GM19328 (cell line): ENCODE data around the gene KCNH6.

Source experiments
- ATAC-seq: cut with Tn5 transposase; IDR thresholded peaks from one replicate; pipeline ENCODE4 v1.9.1; 2021; ENCODE audit warnings: mild to moderate bottlenecking, moderate library complexity; ENCODE audit not compliant: unreplicated experiment

KCNH6 gene

GRCh38 chr17:63486317-63487013 lies 36.7 kb upstream of the KCNH6 start:
- ATAC-seq, result no peak

DNA sequence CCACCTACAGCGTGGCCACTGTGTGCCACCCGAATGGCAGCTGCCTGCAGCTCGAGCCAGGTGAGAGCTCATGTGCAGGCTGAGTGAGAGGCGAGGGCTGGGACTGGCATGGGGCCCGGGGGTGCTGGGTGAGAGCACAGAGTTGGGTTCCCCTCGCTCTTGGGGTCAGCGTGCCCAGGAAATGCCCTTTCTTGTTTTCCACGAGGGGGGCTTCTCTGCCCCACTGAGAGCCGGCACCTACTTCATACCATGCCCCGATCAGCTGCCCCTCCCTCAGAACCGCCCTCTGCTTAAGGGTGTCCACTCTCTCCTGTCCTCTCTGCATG lies 36.2 kb upstream of the KCNH6 start:
- ATAC-seq, result no peak

- no peak for ATAC-seq
Measured at GRCh38 chr17:63488851-63489250, 34.3 kb upstream of the KCNH6 start.

DNA sequence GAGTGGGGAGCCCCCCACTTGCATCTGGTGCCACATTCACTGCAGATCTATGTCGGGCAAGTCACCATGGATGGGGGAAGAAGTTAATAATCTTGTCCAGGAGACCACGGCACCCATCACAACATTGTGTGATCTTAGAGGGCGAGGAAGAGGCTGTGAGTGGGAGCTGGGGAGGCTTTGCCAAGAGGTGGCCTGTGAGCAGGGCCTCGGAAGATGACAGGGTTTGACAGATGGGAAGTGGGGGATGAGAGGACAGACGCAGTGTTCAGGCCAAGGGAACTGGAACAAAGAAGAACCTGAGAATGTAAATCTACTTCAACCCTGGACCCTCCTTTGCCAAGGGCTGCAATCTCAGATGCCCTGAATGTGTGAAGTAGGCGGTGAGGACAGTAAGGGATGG lies 33.9 kb upstream of the KCNH6 start:
- ATAC-seq, result no peak

- no peak for ATAC-seq
Measured at GRCh38 chr17:63490329-63490728, 32.8 kb upstream of the KCNH6 start.

- no peak for ATAC-seq
Measured at GRCh38 chr17:63490858-63491400, 32.2 kb upstream of the KCNH6 start.

GRCh38 chr17:63491413-63491812 lies 31.7 kb upstream of the KCNH6 start:
- ATAC-seq, result no peak

DNA sequence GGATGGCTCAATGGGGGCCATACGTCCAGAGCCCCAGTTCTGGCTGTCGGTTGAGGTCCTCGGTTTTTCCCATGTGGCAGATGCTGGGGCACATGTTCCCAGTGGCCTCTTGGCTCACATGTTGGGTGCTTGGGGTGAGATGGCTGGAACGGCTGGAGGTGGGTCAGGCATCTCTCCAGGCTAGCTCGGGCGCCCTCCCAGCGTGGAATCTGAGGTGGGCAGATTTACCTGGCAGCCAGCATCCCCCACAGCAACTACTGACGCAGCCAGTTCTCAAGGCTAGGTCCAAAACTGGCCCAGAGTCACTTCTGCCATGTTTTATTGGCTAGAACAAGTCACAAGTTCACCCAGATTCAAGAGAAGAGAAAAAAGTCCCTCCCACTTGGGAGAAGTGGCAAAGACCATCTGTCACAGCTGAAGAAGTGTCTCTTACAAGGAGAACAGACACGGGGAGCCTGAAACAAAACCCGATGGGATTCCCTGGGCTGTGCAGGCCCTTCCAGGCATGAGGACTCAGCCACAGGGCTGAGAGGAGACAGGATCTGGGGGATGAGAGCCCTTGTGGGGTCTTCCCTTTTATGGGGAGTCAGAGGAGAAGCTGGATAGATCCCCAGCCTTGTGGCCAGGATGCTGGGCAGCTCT lies 31.1 kb upstream of the KCNH6 start:
- no peak for ATAC-seq

GRCh38 chr17:63492940-63493339 lies 30.2 kb upstream of the KCNH6 start:
- ATAC-seq, result no peak

DNA sequence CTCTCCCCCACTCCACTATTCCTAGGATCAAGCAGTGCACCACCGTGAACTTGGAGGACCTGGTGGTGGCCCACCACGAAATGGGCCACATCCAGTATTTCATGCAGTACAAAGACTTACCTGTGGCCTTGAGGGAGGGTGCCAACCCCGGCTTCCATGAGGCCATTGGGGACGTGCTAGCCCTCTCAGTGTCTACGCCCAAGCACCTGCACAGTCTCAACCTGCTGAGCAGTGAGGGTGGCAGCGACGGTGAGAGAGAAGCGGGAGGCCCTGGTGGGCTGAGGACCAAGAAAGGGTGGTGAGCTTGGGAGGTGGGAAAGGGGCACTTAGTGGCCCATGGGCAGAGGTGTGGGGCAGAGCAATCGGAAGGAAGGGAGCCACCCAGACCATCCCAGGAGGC lies 29.7 kb upstream of the KCNH6 start:
- no peak for ATAC-seq

DNA sequence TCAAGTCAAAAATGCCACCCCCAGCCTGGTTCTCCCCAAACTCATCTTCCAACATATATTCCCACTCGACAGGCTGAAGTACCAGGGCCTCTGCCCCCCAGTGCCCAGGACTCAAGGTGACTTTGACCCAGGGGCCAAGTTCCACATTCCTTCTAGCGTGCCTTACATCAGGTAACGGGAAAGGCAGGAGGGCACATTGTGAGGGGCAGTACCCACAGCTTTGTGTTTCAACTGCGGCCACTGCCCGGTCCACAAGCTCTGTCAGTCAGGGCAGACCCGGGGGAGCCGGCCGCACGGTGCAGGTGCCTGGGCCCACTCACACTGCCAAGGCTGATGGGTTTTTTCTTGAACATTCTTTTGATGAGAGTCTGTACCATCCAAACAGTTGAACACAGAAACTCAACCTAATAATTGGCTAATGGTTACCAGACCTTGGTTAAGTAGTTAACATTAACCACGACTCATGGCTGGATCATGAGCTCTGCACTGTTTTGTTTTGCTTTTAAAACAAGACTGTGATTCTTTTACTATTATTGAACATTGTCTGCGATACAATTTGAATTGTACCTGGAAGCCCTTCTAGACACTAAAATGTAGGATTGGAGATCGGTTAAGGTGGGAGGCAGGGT lies 28.7 kb upstream of the KCNH6 start:
- ATAC-seq, result no peak

- ATAC-seq, result no peak
Measured at GRCh38 chr17:63495491-63495890, 27.7 kb upstream of the KCNH6 start.

DNA sequence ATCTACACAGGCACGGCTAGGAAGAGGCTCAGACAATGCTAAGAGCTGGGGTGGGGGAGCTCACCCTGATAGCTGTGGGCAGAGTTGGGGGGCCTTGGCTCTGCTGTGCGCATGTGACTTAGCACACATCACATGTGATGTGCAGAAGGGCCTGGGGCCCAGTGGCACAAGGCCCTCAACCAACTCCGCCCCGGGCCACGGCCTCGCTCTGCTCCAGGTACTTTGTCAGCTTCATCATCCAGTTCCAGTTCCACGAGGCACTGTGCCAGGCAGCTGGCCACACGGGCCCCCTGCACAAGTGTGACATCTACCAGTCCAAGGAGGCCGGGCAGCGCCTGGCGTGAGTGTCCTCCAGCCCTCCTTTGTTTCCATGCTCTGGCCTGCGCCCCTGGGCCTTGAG lies 27.0 kb upstream of the KCNH6 start:
- ATAC-seq, result no peak

DNA sequence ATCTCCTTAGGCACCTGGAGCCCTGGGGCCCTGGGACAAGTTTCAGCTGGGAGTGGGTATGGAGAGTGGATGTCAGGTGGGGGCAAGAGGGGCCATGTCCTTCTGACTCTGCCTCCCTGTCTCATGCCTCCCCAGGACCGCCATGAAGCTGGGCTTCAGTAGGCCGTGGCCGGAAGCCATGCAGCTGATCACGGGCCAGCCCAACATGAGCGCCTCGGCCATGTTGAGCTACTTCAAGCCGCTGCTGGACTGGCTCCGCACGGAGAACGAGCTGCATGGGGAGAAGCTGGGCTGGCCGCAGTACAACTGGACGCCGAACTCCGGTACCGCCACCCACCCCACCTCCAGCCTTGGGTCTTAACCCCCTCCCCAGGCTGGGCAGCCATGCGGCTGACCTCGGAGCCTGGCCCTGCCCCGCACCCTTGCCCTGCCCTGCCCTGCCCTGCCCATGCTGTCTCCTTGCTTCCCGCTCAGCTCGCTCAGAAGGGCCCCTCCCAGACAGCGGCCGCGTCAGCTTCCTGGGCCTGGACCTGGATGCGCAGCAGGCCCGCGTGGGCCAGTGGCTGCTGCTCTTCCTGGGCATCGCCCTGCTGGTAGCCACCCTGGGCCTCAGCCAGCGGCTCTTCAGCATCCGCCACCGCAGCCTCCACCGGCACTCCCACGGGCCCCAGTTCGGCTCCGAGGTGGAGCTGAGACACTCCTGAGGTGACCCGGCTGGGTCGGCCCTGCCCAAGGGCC lies 26.3 kb upstream of the KCNH6 start:
- ATAC-seq, result no peak

DNA sequence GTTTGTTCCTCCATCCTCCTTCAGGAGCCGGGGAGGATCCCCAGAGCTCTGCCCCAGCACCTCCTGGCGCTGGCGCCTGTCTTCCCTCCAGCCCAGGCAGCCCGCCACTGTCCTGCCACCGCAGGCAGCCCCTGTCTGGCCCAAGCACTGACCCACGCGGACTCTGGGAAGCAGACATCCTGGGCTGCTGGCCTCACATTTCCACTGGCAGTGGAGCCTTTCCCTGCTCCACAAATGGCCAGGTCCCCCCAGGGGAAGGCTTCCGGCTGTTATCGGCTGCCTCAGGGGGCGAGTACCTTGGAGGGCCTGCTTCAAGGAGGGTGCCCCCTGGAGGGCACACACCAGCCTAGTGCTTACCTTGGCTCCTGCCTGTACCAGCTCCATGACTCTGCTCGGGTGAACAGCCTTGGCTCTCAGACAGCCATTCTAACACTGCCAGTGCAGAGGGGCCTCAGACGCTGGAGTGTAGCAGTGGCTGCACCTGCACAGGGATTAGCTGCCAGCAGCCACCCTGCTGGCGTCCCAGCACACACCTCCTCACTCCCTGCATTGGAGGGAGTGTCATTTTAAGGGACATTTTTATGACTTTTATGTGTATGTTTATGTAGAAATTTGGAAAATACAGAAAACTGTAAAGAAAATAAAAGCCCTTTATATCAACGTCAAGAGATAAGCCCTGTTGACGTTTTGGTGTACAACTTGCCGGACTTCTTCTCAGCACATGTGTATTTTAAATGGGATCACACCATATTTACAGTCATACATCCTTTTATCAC lies 25.3 kb upstream of the KCNH6 start:
- ATAC-seq, result no peak

- ATAC-seq, result no peak
Measured at GRCh38 chr17:63498626-63499195, 24.4 kb upstream of the KCNH6 start.

GRCh38 chr17:63500543-63501390 lies 22.4 kb upstream of the KCNH6 start:
- no peak for ATAC-seq

- no peak for ATAC-seq
Measured at GRCh38 chr17:63503341-63503705, 19.8 kb upstream of the KCNH6 start.

DNA sequence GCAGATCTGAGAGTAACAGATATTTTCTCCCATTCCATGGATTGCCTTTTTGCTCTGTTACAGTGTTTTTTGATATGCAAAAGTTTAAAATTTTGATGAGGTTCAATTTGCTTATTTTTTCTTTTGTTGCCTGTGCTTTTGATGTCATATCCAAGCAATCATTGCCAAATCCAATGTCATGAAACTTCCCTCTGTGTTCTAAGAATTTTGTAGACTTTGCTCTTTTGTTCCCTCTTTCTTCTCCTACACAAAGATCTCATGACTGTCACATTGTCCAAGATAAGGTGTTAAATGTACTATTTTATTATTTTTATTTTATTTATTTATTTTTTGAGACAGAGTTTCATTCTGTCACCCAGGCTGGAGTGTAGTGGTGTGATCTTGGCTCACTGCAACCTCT lies 18.9 kb upstream of the KCNH6 start:
- ATAC-seq, result no peak

- no peak for ATAC-seq
Measured at GRCh38 chr17:63505341-63505740, 17.8 kb upstream of the KCNH6 start.
